ENCODE measurements around the gene ACBD3. TPM values are rescaled to one million over a fixed set of nuclear protein-coding genes. Genes with fewer than 3 reads are reported as not detected.

ACBD3 gene
- total RNA-seq, 4 donors from 2014 or later = 28.1 to 53.6 (median 32.6) TPM

GRCh38 chr1:226216056-226216455, 29.5 kb upstream of the ACBD3 start:
- intact Hi-C loops (cut with DNase I) = no loop called here
- DNase-seq (ENCODE audit: extremely low spot score) = peak; percentile 14
- Histone ChIP-seq H3K4me1 (peaks cover 0 to 4% (median 0%) of the 10 kb centered on the region in 4 donors), H3K36me3 (no peaks in the 10 kb centered on the region), H3K9me3 (no peaks in the 10 kb centered on the region), H3K4me3 (no peak overlapping the region), H3K27ac (replicated peaks in 1 of 4) (no peak overlapping the region), H3K27me3 (no peaks in the 10 kb centered on the region)
- 70% methylated on average over 5 of the region's 5 CpGs for WGBS
- TF ChIP-seq EP300 (IDR thresholded peaks at IDR 0.05) (no peak), POLR2AphosphoS5 (IDR thresholded peaks at IDR 0.05) (no peak), POLR2A (IDR thresholded peaks at IDR 0.05; ENCODE audit: low read depth) (no peak)
- TF ChIP-seq, protein P1, sequence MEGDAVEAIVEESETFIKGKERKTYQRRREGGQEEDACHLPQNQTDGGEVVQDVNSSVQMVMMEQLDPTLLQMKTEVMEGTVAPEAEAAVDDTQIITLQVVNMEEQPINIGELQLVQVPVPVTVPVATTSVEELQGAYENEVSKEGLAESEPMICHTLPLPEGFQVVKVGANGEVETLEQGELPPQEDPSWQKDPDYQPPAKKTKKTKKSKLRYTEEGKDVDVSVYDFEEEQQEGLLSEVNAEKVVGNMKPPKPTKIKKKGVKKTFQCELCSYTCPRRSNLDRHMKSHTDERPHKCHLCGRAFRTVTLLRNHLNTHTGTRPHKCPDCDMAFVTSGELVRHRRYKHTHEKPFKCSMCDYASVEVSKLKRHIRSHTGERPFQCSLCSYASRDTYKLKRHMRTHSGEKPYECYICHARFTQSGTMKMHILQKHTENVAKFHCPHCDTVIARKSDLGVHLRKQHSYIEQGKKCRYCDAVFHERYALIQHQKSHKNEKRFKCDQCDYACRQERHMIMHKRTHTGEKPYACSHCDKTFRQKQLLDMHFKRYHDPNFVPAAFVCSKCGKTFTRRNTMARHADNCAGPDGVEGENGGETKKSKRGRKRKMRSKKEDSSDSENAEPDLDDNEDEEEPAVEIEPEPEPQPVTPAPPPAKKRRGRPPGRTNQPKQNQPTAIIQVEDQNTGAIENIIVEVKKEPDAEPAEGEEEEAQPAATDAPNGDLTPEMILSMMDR (IDR thresholded peaks at IDR 0.05) = no peak

DNA sequence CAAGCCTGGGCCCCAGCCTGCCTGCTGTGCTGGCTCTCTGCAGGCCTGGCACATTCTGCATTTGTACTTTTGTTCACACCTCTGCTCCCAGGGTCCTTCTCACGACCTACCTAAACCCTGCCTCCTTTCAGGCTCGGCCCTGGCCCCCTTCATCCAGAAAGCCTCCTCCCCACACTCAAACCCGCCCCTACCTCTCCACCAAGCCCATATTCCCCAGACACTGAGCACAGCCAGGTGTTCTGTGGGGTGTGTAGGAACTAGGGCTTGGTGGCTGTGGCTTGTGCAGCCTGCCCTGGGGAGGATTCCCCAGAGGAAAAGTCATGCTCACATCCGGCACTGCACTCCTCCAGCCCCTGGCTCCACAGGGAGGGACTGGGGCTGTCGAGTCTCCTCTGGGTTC, 28.7 kb upstream of the ACBD3 start:
- 78% methylated on average over 5 of the region's 5 CpGs for WGBS
- TF ChIP-seq POLR2AphosphoS5 (IDR thresholded peaks at IDR 0.05) (no peak), EP300 (IDR thresholded peaks at IDR 0.05) (no peak), POLR2A (IDR thresholded peaks at IDR 0.05; ENCODE audit: low read depth) (no peak)
- TF ChIP-seq, protein P1 (IDR thresholded peaks at IDR 0.05) = no peak

GRCh38 chr1:226212545-226212944, 26.0 kb upstream of the ACBD3 start:
- intact Hi-C loops (cut with DNase I) = no loop called here
- Histone ChIP-seq H3K9me3 (no peaks in the 10 kb centered on the region), H3K36me3 (no peaks in the 10 kb centered on the region), H3K4me3 (no peak overlapping the region), H3K27me3 (no peaks in the 10 kb centered on the region), H3K27ac (replicated peaks in 1 of 4) (no peak overlapping the region), H3K4me1 (peaks cover 0 to 4% (median 0%) of the 10 kb centered on the region in 4 donors)
- TF ChIP-seq POLR2A (IDR thresholded peaks at IDR 0.05; ENCODE audit: low read depth) = no peak
- TF ChIP-seq POLR2AphosphoS5 (IDR thresholded peaks at IDR 0.05) = no peak
- TF ChIP-seq, protein P1 (IDR thresholded peaks at IDR 0.05) = no peak
- TF ChIP-seq EP300 (IDR thresholded peaks at IDR 0.05) = no peak
- 82% methylated on average over 8 of the region's 8 CpGs for WGBS
- DNase-seq (ENCODE audit: extremely low spot score) = no peak

More for the DNA sequence above, 28.7 kb upstream of the ACBD3 start:
- Histone ChIP-seq H3K27ac (replicated peaks in 1 of 4) (no peak overlapping the region), H3K36me3 (no peaks in the 10 kb centered on the region), H3K27me3 (no peaks in the 10 kb centered on the region), H3K4me3 (no peak overlapping the region), H3K9me3 (no peaks in the 10 kb centered on the region), H3K4me1 (peaks cover 0 to 4% (median 0%) of the 10 kb centered on the region in 4 donors)
- intact Hi-C loops (cut with DNase I) = no loop called here
- peak; percentile 79 for DNase-seq (ENCODE audit: extremely low spot score)

DNA sequence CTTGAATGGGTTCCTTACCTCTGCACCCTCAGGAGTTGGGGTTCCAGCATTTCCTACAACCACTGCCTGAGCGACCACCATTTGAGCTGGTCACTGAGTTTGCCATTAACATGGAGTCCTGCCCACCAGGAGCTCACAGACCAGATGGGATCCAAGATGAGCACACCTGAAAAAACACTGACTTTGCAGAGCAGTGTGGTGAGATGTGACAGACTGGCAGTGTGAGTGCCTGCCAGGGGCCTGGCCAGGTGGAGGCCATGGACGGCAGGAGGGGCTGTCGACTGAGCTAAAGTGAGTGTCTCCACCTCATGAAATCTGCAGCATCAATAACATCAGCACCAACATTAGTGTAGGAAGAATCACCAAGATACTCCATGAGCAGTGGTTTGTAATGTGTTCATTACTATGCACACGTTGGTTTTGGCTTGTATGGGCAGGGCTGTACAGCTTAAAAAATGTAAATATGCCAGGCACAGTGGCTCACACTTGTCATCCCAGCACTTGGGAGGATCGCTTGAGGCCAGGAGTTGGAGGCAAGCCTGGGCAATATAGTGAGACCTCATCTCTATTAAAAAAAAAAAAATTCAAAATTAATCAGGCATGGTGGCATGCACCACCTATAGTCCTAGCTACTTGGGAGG, 24.8 kb upstream of the ACBD3 start:
- 74% methylated on average over 5 of the region's 5 CpGs for WGBS
- Histone ChIP-seq H3K4me3 (no peak overlapping the region), H3K9me3 (no peaks in the 10 kb centered on the region), H3K27me3 (no peaks in the 10 kb centered on the region), H3K4me1 (peaks cover 0 to 4% (median 0%) of the 10 kb centered on the region in 4 donors), H3K36me3 (no peaks in the 10 kb centered on the region), H3K27ac (replicated peaks in 1 of 4) (no peak overlapping the region)
- no peak for DNase-seq (ENCODE audit: extremely low spot score)
- intact Hi-C loops (cut with DNase I) = no loop called here
- TF ChIP-seq, protein P1 (IDR thresholded peaks at IDR 0.05) = no peak
